SHP77 treated with DMSO at 0.1 percent for 48 hours (cell line): Measurements from ENCODE around the gene TMEM37.

ENCODE experiments used
- DNase-seq: peaks from one replicate; lab custom pipeline; 2025; lab: John Stamatoyannopoulos, UW

The TMEM37 gene

DNA sequence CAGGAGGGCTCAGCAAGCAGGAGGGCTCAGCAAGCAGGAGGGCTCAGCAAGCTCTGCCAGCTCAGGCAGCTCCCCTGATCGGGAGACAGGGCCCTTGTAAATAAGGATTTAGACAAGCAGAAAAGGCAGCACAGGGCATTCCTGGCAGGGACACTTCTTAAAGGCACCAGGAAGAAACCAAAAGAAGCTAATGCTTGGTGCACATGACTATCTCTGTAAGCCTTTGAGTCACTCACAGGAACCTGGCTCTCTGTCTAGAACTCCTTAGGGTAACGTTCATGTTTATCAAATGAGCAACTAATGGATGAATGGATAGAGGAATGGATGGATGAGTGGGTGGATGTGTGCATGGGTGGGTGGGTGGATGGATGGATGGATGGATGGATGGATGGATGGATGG is 28.4 kb downstream of the TMEM37 start:
- no peak for DNase-seq

DNA sequence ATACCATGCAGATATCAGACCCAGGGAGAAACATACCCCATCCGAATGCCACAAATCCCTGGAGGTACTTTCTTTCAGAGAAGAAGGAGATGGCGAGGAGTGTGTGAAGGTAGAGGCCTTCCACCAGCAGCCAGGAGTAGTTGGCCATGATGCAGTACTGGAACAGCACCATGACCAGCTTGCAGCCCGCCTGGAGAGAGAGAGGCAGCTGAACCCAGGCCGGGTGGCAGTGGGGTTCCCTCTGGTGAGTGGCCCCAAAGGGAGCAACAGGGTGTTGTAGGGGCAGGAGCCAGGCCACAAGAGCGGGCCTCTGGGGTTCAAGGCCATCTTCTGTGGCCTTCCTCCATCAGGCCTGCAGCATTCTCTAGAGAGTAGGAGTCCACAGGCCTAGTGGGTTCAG is 30.2 kb downstream of the TMEM37 start:
- no peak for DNase-seq

DNA sequence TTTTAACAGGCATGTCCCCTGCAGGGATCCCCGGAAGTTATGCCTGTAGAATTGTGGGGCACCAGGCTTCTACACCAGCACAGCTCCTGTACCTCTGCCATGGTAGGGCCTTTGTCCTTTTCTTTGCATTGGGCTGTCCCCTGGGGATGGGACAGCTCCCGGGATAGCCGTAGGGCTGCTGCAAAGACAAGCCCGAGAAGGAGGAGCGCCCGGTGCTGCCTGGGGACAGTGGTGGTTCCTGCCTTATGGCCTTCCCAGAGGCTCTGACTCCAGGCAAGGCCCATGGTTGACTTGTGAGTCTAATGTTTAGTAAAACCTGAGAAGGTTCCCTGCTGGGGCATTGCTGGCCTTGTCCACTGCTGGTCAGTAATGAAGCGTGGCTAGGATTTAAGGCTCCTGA is 30.9 kb downstream of the TMEM37 start:
- no peak for DNase-seq

DNA sequence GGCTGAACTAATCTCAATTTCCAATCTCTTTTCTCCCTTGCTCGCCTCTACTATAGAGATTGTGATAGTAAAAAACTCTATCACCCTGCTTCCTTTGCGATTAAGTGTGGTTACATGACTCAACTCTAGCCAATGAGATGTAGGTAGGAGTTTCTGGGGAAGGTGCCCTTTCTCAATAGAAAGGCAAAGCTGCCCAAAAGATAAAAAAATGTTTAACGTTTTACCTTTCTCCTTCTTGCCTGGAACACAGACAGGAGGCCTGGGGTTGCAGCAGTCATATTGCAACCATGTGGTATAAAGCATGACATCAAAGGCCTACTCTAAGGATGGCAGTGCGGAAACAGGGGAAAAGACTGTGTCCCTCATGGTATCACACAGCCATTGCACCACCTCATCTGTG is 31.5 kb downstream of the TMEM37 start:
- no peak for DNase-seq

DNA sequence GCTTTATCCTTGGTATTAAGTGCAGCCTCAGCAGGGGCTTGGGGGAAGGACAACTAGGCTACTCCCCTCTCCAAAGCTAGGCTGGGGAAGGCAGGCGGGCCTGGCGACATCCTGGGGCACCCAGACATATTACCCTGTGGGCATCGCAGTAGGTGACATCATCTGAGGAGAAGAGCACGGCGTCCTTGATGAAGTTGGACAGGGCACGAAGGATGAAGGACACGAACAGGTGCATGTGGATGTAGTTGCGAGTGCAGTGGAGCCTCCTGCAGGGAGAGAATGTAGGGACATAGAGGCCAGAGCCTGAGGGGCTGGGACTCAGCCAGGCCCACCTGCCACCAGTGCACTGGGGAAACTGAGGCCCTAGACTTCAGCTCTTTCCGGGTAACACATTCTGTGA is 32.3 kb downstream of the TMEM37 start:
- no peak for DNase-seq

DNA sequence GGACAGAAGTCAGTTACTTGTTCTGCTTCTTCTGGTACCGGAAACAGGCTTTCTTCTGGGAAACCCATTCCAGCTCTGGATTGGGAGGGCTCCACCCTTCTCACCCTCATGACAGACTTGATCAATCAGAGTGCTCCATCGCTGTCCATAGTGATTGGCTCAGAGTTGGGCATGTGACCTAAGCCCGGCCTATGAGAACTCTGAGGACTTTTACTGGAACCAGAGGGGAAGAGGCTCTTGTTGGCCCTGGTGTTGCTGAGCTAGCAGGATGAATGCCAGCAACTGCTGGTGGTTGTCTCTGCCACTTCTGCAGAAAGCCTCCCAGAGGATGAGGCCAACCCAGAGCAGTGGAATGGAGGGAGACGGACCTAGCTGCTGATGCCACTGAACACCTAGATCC is 33.3 kb downstream of the TMEM37 start:
- DNase-seq, result no peak

DNA sequence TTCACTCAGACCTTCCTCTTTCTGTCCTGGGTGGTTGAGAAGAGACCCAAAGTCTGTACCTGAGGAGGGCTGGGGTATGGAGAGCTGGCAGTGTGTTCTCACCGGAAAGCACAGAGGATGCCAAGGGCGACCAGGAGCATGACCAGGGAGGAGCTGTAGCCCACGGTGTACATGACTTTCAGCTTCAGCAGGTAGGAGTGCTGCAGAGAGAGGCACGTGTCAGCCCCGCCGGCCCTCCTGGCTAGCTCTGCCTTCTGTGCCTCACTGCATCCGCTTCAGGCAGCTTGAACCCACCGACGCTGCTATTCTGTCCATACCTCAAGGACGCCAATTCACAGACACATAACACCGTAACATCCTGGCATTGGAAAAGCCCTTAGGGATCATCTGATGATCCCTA is 34.0 kb downstream of the TMEM37 start:
- no peak for DNase-seq

DNA sequence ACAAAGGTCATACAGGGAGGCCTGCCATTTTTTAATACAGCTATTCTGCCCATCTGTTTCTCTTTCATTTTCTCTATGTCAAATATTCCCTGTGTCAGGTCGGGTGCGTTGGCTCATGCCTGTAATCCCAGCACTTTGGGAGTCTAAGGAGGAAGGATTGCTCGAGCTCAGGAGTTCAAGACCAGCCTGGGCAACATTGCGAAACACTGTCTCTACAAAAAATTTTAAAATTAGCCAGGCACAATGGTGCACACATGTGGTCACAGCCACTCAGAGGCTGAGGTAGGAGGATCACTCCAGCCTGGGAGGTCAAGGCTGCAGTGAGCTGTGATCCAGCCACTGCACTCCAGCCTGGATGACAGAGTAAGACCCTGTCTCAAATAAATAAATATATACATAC is 34.7 kb downstream of the TMEM37 start:
- no peak for DNase-seq

DNA sequence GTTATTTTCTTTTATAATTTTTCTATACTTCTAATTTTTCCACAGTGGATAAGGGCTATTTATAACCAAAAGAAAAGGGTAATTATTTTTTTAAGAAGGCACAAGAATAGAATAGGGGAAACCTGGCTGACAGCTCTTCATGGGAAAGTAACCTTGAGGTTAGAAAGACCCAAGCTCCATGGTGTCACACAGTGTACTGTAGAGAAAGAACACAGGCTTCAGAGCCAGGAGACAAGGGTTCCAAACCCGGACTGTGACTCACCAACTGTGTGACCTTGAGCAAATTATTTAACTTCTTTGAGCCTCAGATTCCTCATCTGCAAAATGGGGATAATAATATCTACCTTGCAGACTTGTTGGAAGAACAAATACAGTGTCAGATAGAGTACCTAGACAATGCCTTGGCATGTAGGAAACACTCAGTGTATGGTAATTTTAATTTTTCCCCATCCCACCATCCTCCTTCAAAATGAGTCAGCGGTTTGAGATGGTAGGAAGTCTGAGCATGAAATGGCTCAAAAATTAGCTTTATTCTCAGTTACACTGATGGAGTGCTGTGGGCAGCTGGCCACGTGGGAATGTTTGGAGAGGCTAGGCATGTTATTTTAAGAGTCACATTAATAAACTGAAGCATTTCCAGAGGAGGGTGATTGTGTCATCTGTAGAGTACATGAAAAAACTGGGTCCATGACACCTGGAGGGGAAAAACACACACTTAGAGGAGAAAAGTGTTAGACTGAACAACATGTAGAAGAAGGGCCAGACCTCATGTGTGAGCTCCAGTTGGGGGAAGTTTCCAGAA is 36.7 kb downstream of the TMEM37 start:
- DNase-seq, result peak; percentile 13

DNA sequence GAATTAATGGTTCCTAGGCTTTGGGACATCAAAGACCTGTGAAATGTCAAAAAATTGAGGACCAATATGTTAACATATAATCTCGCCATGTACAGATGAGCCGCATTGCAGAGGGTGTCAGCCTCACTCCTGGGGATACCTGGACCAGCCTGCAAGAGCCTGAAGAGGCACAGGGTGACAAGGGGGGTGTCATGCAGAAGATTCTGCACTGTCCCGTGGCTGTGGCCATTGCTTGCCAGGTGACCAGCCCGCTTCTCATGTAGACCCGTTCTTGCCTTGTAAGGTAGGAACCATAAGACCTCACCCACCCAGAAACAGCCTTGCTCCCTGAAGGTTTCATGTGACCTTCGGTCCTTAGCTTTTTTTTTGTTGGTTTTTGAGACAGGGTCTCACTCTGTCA is 37.5 kb downstream of the TMEM37 start:
- no peak for DNase-seq

DNA sequence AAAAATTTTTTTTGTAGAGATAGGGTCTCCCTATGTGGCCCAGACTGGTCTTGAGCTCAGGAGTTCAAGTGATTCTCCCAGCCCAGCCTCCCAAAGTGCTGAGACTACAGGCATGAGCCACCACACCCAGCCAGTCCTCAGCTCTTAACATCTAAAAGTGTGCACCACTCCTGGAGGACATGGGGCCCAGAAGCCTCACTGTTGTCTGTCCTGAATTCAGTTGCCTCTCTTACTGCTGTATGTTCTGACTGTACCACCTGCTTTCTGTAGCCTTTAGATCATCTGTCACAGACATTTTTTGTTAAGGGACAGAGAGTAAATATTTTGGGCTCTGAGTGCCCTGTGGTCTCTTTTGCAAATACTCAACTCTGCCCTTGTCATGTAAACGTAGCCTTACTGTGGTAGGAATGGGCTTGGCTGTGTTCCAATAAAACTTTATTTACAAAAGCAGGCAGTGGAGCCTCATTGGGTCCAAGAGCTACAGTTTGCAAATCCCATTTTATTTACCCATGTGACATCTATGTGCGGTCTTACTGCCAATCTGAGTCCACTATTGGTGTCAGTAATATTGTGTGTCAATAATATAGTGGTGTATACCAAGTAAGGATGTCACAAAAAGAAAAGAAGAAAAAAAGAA is 38.1 kb downstream of the TMEM37 start:
- DNase-seq, result peak; percentile 96

DNA sequence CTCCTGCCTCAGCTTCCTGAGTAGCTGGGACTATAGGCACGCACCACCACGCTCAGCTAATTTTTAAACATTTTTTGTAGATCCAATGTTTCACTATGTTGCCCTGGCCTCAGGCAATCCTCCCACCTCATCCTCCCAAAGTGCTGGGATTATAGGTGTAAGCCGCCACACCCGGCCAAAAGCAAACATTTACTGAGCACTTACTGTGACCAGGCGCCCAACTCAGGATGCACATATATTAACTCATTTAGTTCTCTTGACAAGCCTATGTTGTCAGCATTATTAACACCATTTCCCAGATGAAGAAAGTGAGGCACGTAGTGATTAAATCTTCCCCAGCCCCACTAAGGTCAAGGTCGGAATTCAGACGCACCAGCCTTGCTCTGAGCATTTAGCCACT is 41.1 kb downstream of the TMEM37 start:
- no peak for DNase-seq

DNA sequence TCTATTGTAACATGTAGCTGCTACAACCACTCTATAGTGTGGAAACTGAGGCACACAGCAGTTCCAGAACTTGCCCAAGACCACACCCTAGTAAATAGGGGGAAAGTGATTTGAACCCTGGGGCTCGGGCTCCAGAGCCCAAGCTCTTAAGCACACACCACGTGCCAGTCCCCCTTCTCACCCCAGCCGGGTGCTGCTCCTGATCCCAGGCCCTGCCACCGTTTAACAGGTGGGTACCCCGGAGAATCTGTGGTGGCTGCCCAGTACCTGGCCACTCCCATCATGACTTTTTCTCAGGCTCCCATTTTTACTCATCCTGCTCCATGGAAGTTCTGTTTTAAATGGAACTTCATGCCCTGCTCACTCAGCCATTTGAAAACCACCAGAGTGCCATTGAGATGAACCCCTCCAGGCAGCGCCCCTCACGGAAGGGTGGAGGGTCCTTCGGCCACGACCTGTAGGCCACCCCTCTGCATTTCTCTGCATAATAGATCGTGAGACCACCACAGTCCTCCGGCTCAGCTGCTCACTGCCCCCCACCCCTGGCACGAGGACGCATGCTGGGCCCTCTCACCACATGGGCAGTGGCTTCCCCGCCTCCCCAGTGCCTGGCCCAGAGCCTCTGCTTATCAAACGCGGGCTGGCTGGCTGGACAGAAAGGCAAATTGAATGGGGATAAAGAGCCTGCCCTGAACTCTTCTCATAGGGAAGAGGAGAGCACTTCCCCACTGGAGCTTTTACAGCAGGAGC is 42.1 kb downstream of the TMEM37 start:
- no peak for DNase-seq

DNA sequence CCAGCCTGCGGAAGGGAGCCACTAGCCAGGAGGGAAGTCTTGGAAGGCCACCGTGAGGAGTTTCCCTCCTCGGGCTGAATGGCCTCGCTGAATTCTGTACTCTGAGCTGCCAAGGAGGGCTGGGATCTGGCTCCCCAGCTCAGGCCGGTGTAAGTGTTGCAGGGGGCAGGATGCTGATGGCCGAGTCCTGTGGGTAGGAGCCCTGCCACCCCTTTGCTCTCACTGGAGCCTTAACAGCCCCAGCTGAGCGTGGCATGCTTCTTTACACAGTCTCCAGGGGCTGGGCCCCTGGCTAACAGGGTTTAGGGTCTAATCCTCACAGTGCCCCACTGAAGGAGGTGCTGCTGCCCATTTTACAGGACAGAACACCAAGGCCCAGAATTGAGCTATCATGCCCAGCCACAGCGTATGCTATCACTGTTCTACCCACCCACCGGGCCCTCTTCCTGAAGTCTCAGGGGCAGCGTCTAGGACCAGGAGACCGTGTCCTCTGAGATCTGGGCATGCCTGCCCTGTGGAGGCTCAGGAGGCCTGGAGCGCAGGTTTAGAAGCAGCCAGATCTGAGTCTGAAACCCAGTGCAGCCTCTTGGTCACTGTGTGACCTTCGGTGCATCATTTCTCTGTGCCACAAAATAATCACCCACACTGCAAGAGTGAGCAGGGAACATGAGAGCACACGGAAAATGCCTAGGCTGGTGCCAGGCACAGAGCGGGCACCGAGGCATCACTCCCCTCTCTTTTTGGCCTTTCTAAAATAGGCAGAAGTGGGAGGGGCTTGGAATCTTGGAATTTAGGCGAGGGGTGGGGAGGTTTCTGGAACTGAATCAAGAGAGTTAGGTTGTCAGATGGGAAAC is 42.9 kb downstream of the TMEM37 start:
- DNase-seq, result no peak

DNA sequence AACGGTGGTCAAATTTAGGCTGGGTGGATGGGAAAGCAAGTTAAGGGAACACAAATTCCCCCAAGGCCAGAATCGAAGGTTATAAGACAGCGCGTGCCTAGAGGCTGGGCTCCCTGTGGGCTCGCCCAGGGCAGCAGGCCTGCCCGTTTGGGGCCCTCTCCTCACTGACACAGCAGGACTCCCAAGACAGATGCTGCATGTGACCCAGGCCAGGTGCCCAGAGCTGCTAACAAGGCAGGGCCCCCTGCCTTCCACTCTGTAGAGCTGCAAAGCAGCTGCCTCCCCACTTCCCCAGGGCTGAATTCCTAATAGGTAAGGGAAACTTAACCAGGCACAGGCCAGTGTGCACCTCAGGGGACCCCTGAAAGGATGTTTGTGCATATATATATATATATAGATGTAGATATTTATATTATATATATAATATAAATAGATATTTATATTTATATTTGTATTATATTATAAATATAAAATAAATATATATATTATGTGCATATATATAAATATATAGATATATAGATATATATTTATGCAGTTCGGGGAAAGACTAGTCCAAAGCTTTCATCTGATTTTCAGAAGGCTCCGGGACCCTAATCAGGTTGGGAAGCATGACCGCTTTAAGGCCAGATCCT is 43.7 kb downstream of the TMEM37 start:
- DNase-seq, result no peak

DNA sequence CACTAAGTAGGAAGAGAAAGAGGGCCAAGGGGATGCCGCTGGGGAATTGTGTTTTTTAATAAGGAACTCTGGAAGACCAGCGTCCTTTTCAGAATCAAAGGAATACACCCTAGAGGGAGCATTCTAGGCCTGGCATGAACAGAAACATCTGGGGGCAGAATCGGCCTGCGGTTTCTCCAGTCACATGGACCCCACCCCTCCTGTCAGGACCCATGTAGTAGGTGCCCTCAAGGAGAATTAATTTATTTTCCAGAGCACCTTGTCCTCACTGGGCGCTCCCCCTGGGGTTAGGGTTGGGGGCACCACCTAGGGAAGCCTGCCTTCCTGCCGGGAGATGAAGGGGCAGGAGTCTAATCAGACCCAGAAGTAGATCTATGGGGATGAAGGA is 44.2 kb downstream of the TMEM37 start:
- DNase-seq, result no peak

DNA sequence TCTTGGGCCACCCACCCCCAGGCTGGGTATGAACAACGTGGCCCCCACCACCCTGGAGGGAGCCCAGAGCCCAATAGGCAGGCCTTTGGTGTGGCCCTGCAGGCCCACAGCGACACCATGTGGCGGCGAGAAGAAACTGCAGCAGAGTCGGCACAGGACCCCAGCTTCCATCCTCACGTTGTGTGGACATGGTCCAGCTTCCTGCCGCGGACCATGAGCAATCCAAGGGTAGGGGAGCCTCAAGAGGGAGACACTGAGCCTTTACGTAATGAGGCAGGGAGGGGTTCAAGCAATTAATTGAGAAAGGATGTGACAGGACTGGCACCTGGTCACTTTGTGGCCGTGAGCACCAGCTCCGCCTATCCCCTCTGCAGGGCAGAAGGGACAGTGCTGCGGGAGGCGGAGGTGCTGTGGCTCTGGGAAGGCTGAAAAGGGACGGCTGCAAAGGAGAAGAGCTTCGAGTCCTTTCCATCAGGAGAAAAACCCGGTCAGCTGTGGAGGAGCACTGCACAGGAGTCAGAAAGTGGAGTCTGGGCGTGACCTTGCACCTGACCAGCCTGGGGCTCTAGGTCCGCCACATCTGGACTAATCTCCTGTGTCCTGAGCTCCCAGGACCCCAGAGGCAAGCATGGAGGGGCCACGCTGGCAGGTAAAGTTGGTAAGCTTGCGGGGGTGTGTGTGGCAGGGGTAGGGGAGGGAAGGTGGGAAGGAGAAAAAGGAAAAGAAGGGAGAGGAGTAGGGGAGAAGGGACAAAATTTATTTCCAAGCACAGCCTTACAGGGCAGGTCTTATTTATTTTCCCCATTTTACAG is 44.9 kb downstream of the TMEM37 start:
- no peak for DNase-seq

DNA sequence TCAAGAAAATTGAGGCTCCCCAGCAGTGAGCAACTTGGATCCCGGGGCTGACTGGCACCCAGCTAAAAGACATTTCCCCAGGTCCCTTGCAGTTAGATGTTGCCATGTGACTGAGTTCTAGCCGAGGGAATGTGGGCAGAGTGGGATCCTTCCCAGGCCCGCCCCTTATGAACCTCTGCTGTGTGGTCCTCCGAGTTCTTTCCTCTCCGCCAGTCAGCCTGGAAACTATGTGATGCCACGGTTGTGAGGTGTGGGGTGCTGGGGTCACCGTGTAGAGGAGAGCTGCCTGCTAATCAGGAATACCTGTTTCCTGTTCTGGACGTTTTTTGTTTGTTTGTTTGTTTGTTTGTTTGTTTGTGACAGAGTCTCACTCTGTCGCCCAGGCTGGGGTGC is 45.5 kb downstream of the TMEM37 start:
- DNase-seq, result no peak

DNA sequence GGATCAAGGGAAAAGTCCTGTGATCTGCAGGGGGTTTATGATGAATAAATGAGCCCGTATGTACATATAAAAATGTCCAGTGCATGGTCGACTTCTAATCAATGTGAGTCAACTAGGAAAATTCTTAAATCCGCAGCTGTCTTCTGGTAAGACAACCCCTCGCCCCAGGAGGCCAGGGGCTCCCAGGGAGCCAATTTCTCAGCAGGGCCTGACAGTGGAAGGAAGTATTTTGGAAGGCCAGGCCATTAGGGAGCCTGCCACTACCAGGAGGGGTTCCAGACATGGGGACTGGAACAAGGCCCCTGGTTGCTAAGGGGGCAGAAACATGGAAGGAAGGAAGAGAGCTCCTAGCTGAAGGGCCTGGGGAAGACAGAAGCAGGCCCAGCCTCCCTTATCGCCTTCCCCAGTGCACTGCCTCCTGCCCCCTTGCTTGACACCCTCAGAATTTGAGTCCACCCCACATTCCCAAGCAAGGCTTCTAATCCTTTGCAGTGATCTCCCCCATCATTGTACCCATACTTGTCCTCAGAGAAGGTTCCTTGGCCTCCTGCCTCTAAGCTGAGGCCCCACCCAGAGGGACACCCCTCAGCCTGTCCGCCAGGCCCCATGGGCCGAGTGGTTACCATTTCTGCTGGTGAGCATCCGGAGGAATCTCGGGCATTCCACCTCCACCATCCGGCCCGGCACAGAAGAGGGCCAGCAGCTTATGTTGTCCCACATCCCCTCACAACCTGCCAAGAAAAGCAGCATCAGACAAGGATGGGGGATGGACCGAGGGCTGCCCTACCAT is 46.7 kb downstream of the TMEM37 start:
- DNase-seq, result no peak

DNA sequence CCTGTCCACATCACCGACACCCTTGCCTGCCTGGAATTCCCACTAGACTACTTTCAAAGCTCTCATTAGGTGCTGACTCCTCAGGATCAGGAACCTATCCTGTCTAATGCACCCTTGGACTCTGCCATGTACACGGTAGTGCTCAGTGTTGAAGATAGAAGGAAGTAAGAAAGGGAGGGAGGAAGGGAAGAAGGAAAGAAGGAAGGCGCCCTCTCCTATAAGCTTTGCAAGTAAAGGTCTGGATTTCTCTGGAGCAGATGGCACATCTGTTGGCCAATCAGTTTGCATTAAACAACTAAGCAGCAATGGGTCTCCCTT is 47.3 kb downstream of the TMEM37 start:
- no peak for DNase-seq
